ENCODE data around the gene VPS37B.

- TF ChIP-seq JUND (IDR thresholded peaks at IDR 0.05; ENCODE audit: low read length) (no peak), EP300 (IDR thresholded peaks at IDR 0.05; ENCODE audit: borderline replicate concordance in 1 of 2, low read depth in 2 of 2, low read length in 2 of 2) (no peak), POLR2AphosphoS5 (IDR thresholded peaks at IDR 0.05; ENCODE audit: low read depth, low read length) (no peak), CTCF (IDR thresholded peaks at IDR 0.05; ENCODE audit: control extremely low read depth in 1 of 3, insufficient read depth in 1 of 3, low read depth in 1 of 3, low read length in 3 of 3) (no peak), RFX5 (IDR thresholded peaks at IDR 0.05; ENCODE audit: borderline replicate concordance, low read depth, low read length) (no peak), POLR2A (IDR thresholded peaks at IDR 0.05; ENCODE audit: control extremely low read depth in 1 of 2, low read depth in 2 of 2, low read length in 2 of 2) (no peak)
Observed at GRCh38 chr12:122855071-122855829, 40.7 kb downstream of the VPS37B start.

Data from H1 (cell line).